Glutamatergic neuron (in vitro differentiated cells): ENCODE results near the gene KRT76. TPM values are rescaled to one million over a fixed set of nuclear protein-coding genes. Genes with fewer than 3 reads are reported as not detected.

Experiments
- DNase-seq: peaks from one replicate; pipeline ENCODE4 v3.0.0; 2022
- H3K27ac Mint-ChIP-seq: one replicate; pipeline ENCODE4 v1.8.0; 2020; ENCODE audit warnings: mild to moderate bottlenecking, mixed read lengths, inconsistent platforms; ENCODE audit not compliant: unreplicated experiment
- H3K27me3 Mint-ChIP-seq: one replicate; pipeline ENCODE4 v1.8.0; 2020; ENCODE audit warnings: mild to moderate bottlenecking, moderate library complexity, mixed read lengths, inconsistent platforms; ENCODE audit not compliant: unreplicated experiment
- H3K36me3 Mint-ChIP-seq: one replicate; pipeline ENCODE4 v1.8.0; 2020; ENCODE audit warnings: mild to moderate bottlenecking, mixed read lengths, inconsistent platforms; ENCODE audit not compliant: unreplicated experiment
- H3K4me1 Mint-ChIP-seq: one replicate; pipeline ENCODE4 v1.8.0; 2020; ENCODE audit warnings: mild to moderate bottlenecking, low read depth, mixed read lengths, inconsistent platforms; ENCODE audit not compliant: unreplicated experiment
- H3K4me3 Mint-ChIP-seq: one replicate; pipeline ENCODE4 v1.8.0; 2020; ENCODE audit warnings: mild to moderate bottlenecking, mixed read lengths, inconsistent platforms; ENCODE audit not compliant: unreplicated experiment
- H3K9me3 Mint-ChIP-seq: one replicate; pipeline ENCODE4 v1.8.0; 2020; ENCODE audit warnings: mild to moderate bottlenecking, moderate library complexity, mixed read lengths, inconsistent platforms; ENCODE audit not compliant: unreplicated experiment
- total RNA-seq: library from RNA; stranded (reverse); fragmentation: NEBNext Ultra II Directional; extraction: Animal tissue kit (Norgen Biotek cat#: 25700); gene quantifications from one replicate; pipeline ENCODE4 v1.2.1, GENCODE V29; 2021; ENCODE audit not compliant: unreplicated experiment
- TF ChIP-seq, protein P1 (sequence below): fragments of 200-600 bp; sonication (generic); IDR thresholded peaks from one replicate; pipeline ENCODE4 v1.5.0; 2021; ENCODE audit not compliant: partially characterized antibody, unreplicated experiment

The KRT76 gene
- total RNA-seq, 1 donor from 2014 or later: not detected

DNA sequence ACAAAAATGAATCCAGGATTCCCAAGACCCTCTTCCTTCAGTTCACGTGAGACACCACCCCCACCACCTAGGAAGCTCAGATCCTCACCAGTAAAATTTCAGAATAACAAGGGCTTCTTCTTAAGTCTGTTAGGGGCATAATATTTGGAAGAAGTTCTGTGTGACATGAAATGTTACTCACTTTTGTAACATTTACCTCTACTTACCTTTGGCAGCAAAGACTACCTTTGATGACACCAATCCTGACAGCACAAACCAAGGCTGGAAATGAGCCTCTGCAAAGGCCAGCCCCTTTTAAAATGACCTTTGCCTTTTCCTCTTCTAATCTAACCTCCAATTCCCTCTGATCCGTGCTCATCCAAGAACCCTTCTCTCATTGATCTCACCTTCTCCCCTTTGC, 54.5 kb downstream of the KRT76 start:
- H3K27ac Mint-ChIP-seq: no peak overlapping the region
- peaks cover 4% of the 10 kb centered on the region for H3K9me3 Mint-ChIP-seq
- H3K36me3 Mint-ChIP-seq: no peaks in the 10 kb centered on the region
- H3K4me3 Mint-ChIP-seq: no peak overlapping the region
- no peak for DNase-seq
- peaks cover 3% of the 10 kb centered on the region for H3K27me3 Mint-ChIP-seq
- TF ChIP-seq, protein P1, sequence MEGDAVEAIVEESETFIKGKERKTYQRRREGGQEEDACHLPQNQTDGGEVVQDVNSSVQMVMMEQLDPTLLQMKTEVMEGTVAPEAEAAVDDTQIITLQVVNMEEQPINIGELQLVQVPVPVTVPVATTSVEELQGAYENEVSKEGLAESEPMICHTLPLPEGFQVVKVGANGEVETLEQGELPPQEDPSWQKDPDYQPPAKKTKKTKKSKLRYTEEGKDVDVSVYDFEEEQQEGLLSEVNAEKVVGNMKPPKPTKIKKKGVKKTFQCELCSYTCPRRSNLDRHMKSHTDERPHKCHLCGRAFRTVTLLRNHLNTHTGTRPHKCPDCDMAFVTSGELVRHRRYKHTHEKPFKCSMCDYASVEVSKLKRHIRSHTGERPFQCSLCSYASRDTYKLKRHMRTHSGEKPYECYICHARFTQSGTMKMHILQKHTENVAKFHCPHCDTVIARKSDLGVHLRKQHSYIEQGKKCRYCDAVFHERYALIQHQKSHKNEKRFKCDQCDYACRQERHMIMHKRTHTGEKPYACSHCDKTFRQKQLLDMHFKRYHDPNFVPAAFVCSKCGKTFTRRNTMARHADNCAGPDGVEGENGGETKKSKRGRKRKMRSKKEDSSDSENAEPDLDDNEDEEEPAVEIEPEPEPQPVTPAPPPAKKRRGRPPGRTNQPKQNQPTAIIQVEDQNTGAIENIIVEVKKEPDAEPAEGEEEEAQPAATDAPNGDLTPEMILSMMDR: no peak
- no peaks in the 10 kb centered on the region for H3K4me1 Mint-ChIP-seq

GRCh38 chr12:52721838-52722470, 55.2 kb downstream of the KRT76 start:
- H3K4me1 Mint-ChIP-seq: no peaks in the 10 kb centered on the region
- no peaks in the 10 kb centered on the region for H3K36me3 Mint-ChIP-seq
- no peak for DNase-seq
- peaks cover 4% of the 10 kb centered on the region for H3K9me3 Mint-ChIP-seq
- no peak overlapping the region for H3K4me3 Mint-ChIP-seq
- TF ChIP-seq, protein P1: no peak
- H3K27ac Mint-ChIP-seq: no peak overlapping the region
- H3K27me3 Mint-ChIP-seq: peaks cover 3% of the 10 kb centered on the region

GRCh38 chr12:52720365-52720886, 56.7 kb downstream of the KRT76 start:
- peaks cover 6% of the 10 kb centered on the region for H3K9me3 Mint-ChIP-seq
- no peak overlapping the region for H3K27ac Mint-ChIP-seq
- H3K4me3 Mint-ChIP-seq: no peak overlapping the region
- DNase-seq: no peak
- H3K4me1 Mint-ChIP-seq: no peaks in the 10 kb centered on the region
- no peaks in the 10 kb centered on the region for H3K36me3 Mint-ChIP-seq
- H3K27me3 Mint-ChIP-seq: no peaks in the 10 kb centered on the region
- TF ChIP-seq, protein P1: no peak

Other genes starting within 250 kb of the KRT76 start
- gene KRT71, start 224.2 kb downstream of the KRT76 start, total RNA-seq: not detected
- not detected for gene KRT74, start 203.5 kb downstream of the KRT76 start, total RNA-seq
- not detected for gene KRT72, start 175.9 kb downstream of the KRT76 start, total RNA-seq
- not detected for gene KRT73, start 158.8 kb downstream of the KRT76 start, total RNA-seq
- not detected for gene KRT2, start 125.1 kb downstream of the KRT76 start, total RNA-seq
- gene KRT1, start 96.9 kb downstream of the KRT76 start, total RNA-seq: not detected
- gene KRT77, start 73.8 kb downstream of the KRT76 start, total RNA-seq: not detected
- gene KRT3, start 18.8 kb upstream of the KRT76 start, total RNA-seq: not detected
- gene KRT4, start 36.8 kb upstream of the KRT76 start, total RNA-seq: not detected
- not detected for gene KRT79, start 57.0 kb upstream of the KRT76 start, total RNA-seq
- gene KRT78, start 71.6 kb upstream of the KRT76 start, total RNA-seq: not detected
- 14.0 TPM for gene KRT8, start 127.7 kb upstream of the KRT76 start, total RNA-seq
- 1.3 TPM for gene KRT18, start 171.8 kb upstream of the KRT76 start, total RNA-seq
- 283 TPM for gene EIF4B, start 229.1 kb upstream of the KRT76 start, total RNA-seq